Activated T-helper 1 cell treated with anti-CD3 and anti-CD28 coated beads, Interleukin-12 subunit alpha, Interleukin-12 subunit beta, Interleukin-2, Interleukin-4 antibody, amounts not matched to agents 30 ng/mL and 10 ng/mL and 1 ng/mL, durations not matched to agents 14 hours and 24 hours and 36 hours (primary cell): Measurements from ENCODE around the gene APAF1. TPM values are rescaled to one million over a fixed set of nuclear protein-coding genes. Genes with fewer than 3 reads are reported as not detected.

ENCODE experiments used
- DNase-seq: peaks from one replicate; pipeline ENCODE4 v3.0.0; 2021; ENCODE audit warnings: low spot score
- H3K27ac Mint-ChIP-seq: one replicate; pipeline ENCODE4 v1.8.0; 2021; ENCODE audit warnings: mild to moderate bottlenecking, mixed read lengths
- H3K27me3 Mint-ChIP-seq: one replicate; pipeline ENCODE4 v1.8.0; 2022; ENCODE audit warnings: mild to moderate bottlenecking, moderate library complexity, mixed read lengths; ENCODE audit not compliant: insufficient read depth
- H3K36me3 Mint-ChIP-seq: one replicate; pipeline ENCODE4 v1.8.0; 2021; ENCODE audit warnings: low read depth, mixed read lengths
- H3K4me1 Mint-ChIP-seq: one replicate; pipeline ENCODE4 v1.8.0; 2021; ENCODE audit warnings: low read depth, mixed read lengths
- H3K4me3 Mint-ChIP-seq: one replicate; pipeline ENCODE4 v1.8.0; 2021; ENCODE audit warnings: mild to moderate bottlenecking, moderate library complexity, mixed read lengths
- H3K9me3 Mint-ChIP-seq: one replicate; pipeline ENCODE4 v1.8.0; 2021; ENCODE audit warnings: mixed read lengths
- intact Hi-C: fragments of 100-400 bp; cut with micrococcal nuclease; formaldehyde crosslinking; loops from one replicate; pipeline ENCODE4 v1.15.1; 2024
- total RNA-seq: library from RNA; stranded (reverse); gene quantifications from 2 replicates; pipeline ENCODE4 v1.2.3, GENCODE V29; 2022

The APAF1 gene
- total RNA-seq, 1 donor from 2014 or later = 23.9 TPM

GRCh38 chr12:98644433-98644711 lies 718 bp upstream of the APAF1 start:
- Mint-ChIP-seq H3K27ac (peak overlapping the region; percentile 95), H3K27me3 (no peaks in the 10 kb centered on the region), H3K36me3 (peaks cover 14% of the 10 kb centered on the region), H3K4me1 (peaks cover 51% of the 10 kb centered on the region), H3K4me3 (peak overlapping the region; percentile 92), H3K9me3 (no peaks in the 10 kb centered on the region)
- intact Hi-C loops = loop anchor here (1.0 to 10.0 kb wide), 3 partner anchors 16 to 250 kb away; partner anchors contain the start of gene SLC25A3
- DNase-seq = no peak

DNA sequence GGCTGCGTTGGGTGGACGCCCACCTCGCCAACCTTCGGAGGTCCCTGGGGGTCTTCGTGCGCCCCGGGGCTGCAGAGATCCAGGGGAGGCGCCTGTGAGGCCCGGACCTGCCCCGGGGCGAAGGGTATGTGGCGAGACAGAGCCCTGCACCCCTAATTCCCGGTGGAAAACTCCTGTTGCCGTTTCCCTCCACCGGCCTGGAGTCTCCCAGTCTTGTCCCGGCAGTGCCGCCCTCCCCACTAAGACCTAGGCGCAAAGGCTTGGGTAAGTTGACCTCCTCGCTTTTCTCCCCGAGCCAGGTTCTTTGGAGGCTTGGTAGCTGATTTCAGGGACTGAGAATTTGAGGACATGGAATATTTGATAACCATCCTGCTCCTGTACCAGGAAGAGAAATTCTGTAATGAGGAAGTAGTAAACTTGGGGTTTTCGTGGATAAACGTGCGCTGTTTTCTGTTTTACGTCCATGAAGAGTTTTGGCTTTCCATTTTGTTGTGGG lies 530 bp downstream of the APAF1 start:
- no peak for DNase-seq
- intact Hi-C loops = loop anchor here (1.0 to 10.0 kb wide), 8 partner anchors 9 to 1738 kb away; partner anchors contain the start of genes DEPDC4, NEDD1 and SCYL2
- peaks cover 48% of the 10 kb centered on the region for H3K4me1 Mint-ChIP-seq
- H3K4me3 Mint-ChIP-seq = peak overlapping the region; percentile 92
- H3K27ac Mint-ChIP-seq = peak overlapping the region; percentile 81
- H3K27me3 Mint-ChIP-seq = no peaks in the 10 kb centered on the region
- H3K9me3 Mint-ChIP-seq = no peaks in the 10 kb centered on the region
- peaks cover 23% of the 10 kb centered on the region for H3K36me3 Mint-ChIP-seq

DNA sequence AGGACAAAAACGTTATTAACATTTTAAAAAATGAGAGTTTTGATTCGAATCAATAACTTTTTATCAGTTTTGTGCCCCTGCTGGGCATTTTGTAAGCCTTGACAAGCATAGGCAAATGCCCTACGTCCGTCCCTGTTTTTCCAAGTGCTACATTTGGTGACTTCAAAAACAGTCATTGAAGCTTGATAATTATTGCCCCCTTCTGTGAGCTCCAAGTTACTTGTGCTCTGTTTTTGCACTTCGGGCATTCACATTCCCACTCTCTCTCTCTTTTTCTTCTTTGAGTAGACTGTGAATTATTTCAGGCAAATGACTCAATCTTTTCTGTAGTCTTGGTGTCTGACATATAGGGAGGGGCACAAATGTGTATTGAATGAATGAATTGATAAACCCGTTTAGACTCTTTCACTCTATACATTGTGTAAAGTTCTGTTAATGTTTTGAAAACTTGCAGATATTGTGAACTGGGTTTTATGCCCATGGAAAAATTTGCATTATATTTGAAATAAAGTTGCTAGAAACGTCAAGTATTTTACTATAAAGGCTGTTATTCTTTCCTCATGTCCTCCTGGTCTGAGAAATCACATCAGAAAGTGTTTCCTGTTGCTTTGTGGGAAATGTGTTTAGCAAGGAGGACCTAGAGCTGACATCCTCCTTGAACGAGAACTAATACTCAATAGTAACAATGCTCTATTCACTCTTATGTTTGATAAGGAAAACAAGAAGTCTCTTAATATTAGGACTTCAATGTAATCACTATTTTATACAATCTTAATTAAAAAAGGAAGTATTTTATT lies 1.4 kb downstream of the APAF1 start:
- peaks cover 41% of the 10 kb centered on the region for H3K4me1 Mint-ChIP-seq
- no peak for DNase-seq
- peak overlapping the region; percentile 70 for H3K27ac Mint-ChIP-seq
- no peaks in the 10 kb centered on the region for H3K9me3 Mint-ChIP-seq
- H3K36me3 Mint-ChIP-seq = peaks cover 24% of the 10 kb centered on the region
- peak overlapping the region; percentile 92 for H3K4me3 Mint-ChIP-seq
- intact Hi-C loops = loop anchor here (5.0 to 10.0 kb wide), 3 partner anchors 252 to 1739 kb away; partner anchors contain the start of genes DEPDC4, NEDD1 and SCYL2
- no peaks in the 10 kb centered on the region for H3K27me3 Mint-ChIP-seq

DNA sequence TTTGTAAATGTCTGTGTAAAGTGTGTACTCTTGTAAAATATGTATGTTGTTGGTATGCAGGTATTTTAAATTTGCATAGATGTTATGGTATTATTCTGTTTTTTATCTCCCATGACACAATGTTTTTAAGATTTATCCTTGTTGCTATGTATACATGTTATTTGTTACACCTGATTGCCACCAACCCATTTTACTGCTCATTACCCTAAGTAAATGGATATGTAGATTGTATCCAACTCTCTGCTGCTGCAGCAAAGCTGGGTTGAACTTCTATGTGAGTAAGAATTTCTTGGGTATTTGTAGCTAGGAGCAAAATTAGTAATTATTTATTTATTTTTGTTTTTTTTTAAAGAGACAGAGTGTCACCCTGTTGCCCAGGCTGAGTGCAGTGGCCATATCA lies 6.2 kb downstream of the APAF1 start:
- Mint-ChIP-seq H3K4me1 (peaks cover 27% of the 10 kb centered on the region), H3K4me3 (no peak overlapping the region), H3K27ac (no peak overlapping the region), H3K36me3 (peaks cover 24% of the 10 kb centered on the region), H3K27me3 (no peaks in the 10 kb centered on the region), H3K9me3 (no peaks in the 10 kb centered on the region)
- intact Hi-C loops = loop anchor here (5.0 kb wide), 1 partner anchor 104 kb away; no protein-coding TSS in a partner anchor
- no peak for DNase-seq

- DNase-seq = no peak
- no peaks in the 10 kb centered on the region for H3K27me3 Mint-ChIP-seq
- no peaks in the 10 kb centered on the region for H3K9me3 Mint-ChIP-seq
- peaks cover 18% of the 10 kb centered on the region for H3K4me1 Mint-ChIP-seq
- no peak overlapping the region for H3K27ac Mint-ChIP-seq
- no peak overlapping the region for H3K4me3 Mint-ChIP-seq
- H3K36me3 Mint-ChIP-seq = peaks cover 29% of the 10 kb centered on the region
- intact Hi-C loops = loop anchor here (1.0 to 5.0 kb wide), 6 partner anchors 9 to 345 kb away; partner anchors contain the start of gene APAF1
These were observed 8.9 kb downstream of the APAF1 start for GRCh38 chr12:98653866-98654493.

GRCh38 chr12:98656289-98657101 lies 11.4 kb downstream of the APAF1 start:
- Mint-ChIP-seq H3K27me3 (no peaks in the 10 kb centered on the region), H3K9me3 (no peaks in the 10 kb centered on the region), H3K27ac (peak overlapping the region; percentile 75), H3K4me1 (peaks cover 18% of the 10 kb centered on the region), H3K36me3 (peaks cover 22% of the 10 kb centered on the region), H3K4me3 (peak overlapping the region; percentile 8)
- DNase-seq = no peak
- intact Hi-C loops = no loop called here

GRCh38 chr12:98660521-98660920 lies 15.4 kb downstream of the APAF1 start:
- H3K27ac Mint-ChIP-seq = peak overlapping the region; percentile 5
- DNase-seq = no peak
- H3K9me3 Mint-ChIP-seq = no peaks in the 10 kb centered on the region
- no peak overlapping the region for H3K4me3 Mint-ChIP-seq
- peaks cover 14% of the 10 kb centered on the region for H3K4me1 Mint-ChIP-seq
- peaks cover 26% of the 10 kb centered on the region for H3K36me3 Mint-ChIP-seq
- intact Hi-C loops = loop anchor here (2.0 kb wide), 1 partner anchor 16 kb away; the partner anchor contains the start of genes APAF1 and IKBIP
- no peaks in the 10 kb centered on the region for H3K27me3 Mint-ChIP-seq

DNA sequence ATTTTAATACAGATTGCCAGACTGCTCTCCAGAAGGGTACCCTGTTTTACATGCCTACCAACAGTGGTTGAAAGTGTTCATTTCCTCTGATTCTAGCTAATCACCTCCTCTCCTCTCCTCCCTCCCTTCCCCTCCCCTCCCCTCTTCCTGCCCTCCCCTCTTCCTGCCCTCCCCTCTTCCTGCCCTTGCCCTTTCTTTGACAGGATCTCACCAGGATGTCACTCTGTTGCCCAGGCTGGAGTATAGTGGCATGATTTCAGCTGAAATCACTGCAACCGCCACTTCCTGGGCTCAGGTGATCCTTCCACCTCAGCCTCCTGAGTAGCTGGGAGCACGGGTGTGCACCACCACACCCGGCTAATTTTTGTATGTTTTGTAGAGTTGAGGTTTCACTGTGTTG lies 24.7 kb downstream of the APAF1 start:
- no peak overlapping the region for H3K27ac Mint-ChIP-seq
- peaks cover 50% of the 10 kb centered on the region for H3K36me3 Mint-ChIP-seq
- no peaks in the 10 kb centered on the region for H3K27me3 Mint-ChIP-seq
- DNase-seq = no peak
- H3K4me3 Mint-ChIP-seq = no peak overlapping the region
- H3K4me1 Mint-ChIP-seq = peaks cover 8% of the 10 kb centered on the region
- no peaks in the 10 kb centered on the region for H3K9me3 Mint-ChIP-seq
- intact Hi-C loops = no loop called here

- no peaks in the 10 kb centered on the region for H3K9me3 Mint-ChIP-seq
These were observed 26.4 kb downstream of the APAF1 start for GRCh38 chr12:98671459-98671858.

DNA sequence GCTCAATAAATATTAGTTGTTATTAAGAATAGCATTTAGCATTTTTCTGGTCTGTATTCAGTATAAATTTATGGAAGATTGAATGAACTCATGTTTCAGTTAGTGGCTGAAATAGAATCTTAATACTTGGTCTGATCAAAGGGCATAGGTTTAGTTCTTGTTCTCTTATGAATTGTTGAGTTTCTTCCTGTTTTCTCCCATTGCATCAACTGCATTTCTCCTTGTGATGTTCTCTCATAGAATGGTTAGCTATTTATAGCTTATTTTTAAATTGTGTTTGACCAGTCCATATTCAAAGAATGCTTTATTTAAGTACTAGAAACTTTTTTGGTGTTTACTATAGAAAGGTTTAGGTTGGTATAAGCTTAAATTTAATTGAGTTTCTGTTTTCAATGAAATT lies 29.8 kb downstream of the APAF1 start:
- no peak overlapping the region for H3K4me3 Mint-ChIP-seq
- no peaks in the 10 kb centered on the region for H3K9me3 Mint-ChIP-seq
- H3K27me3 Mint-ChIP-seq = no peaks in the 10 kb centered on the region
- no peak for DNase-seq
- intact Hi-C loops = no loop called here
- peaks cover 4% of the 10 kb centered on the region for H3K4me1 Mint-ChIP-seq
- H3K27ac Mint-ChIP-seq = no peak overlapping the region
- H3K36me3 Mint-ChIP-seq = peaks cover 17% of the 10 kb centered on the region

More at GRCh38 chr12:98671459-98671858, 26.4 kb downstream of the APAF1 start:
- Mint-ChIP-seq H3K4me1 (peaks cover 8% of the 10 kb centered on the region), H3K27me3 (no peaks in the 10 kb centered on the region), H3K4me3 (no peak overlapping the region), H3K36me3 (peaks cover 40% of the 10 kb centered on the region), H3K27ac (no peak overlapping the region)
- no peak for DNase-seq
- intact Hi-C loops = no loop called here

GRCh38 chr12:98678236-98678945 lies 33.3 kb downstream of the APAF1 start:
- H3K36me3 Mint-ChIP-seq = peaks cover 27% of the 10 kb centered on the region
- no peaks in the 10 kb centered on the region for H3K9me3 Mint-ChIP-seq
- no peak for DNase-seq
- no peaks in the 10 kb centered on the region for H3K4me1 Mint-ChIP-seq
- H3K27me3 Mint-ChIP-seq = no peaks in the 10 kb centered on the region
- no peak overlapping the region for H3K27ac Mint-ChIP-seq
- intact Hi-C loops = no loop called here
- no peak overlapping the region for H3K4me3 Mint-ChIP-seq

DNA sequence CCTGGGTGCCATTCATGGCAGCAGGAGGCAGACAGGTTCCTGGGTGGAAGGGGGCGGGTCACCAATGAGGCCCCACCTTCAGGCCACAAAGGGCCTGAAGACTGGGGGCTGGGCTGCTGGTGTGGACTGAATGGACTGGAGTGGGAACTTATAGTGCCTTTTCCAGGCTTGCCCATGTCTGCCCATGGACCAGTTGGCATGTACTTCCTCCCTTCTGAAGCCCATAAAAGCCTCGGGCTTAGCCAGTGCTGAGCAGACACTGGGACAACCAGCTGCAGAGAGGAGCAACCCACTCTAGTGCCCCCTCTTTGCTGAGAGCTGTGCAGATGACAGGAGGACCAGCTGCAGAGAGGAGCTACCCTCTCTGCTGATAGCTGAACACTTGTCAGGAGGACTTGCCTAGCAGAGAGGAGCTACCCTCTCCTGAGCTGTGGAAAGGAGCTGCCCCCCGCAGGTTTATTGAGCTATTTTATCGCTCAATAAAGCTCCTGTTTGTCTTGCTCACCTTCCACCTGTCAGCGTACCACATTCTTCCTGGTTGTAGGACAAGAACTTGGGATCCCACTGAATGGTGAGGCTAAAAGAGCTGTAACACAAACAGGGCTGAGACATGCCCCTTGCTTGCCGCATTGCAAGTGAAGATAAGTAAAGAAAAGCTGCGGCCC lies 34.0 kb downstream of the APAF1 start:
- Mint-ChIP-seq H3K4me1 (no peaks in the 10 kb centered on the region), H3K9me3 (no peaks in the 10 kb centered on the region), H3K36me3 (peaks cover 32% of the 10 kb centered on the region), H3K27me3 (no peaks in the 10 kb centered on the region), H3K4me3 (no peak overlapping the region), H3K27ac (no peak overlapping the region)
- DNase-seq = no peak
- intact Hi-C loops = no loop called here
